Fibroblast of villous mesenchyme (primary cell): ENCODE results near the gene CD2AP. TPM values are rescaled to one million over a fixed set of nuclear protein-coding genes. Genes with fewer than 3 reads are reported as not detected.

Source experiments
- DNase-seq: peaks from one replicate; pipeline ENCODE4 v3.0.0-alpha.2; 2010; ENCODE audit warnings: low read depth
- H3K4me3 ChIP-seq: 2 replicates; pipeline ENCODE4 v1.5.1; 2011; ENCODE audit warnings: low read depth, mild to moderate bottlenecking, low read length
- small RNA-seq: library from RNA; depleted of rRNA; stranded (forward); fragments of <200 nt; gene quantifications from one replicate; pipeline ENCODE3, GENCODE V24; 2012
- total RNA-seq: library from RNA; depleted of rRNA; stranded (reverse); fragments of >200 nt; gene quantifications from 2 replicates; pipeline ENCODE4 v1.2.3, GENCODE V29; 2012
- TF ChIP-seq, protein P1 (sequence below): IDR thresholded peaks from 2 replicates; pipeline ENCODE4 v1.5.1; 2012; ENCODE audit warnings: low read depth, mild to moderate bottlenecking, low read length; ENCODE audit not compliant: insufficient read depth

Gene CD2AP
- total RNA-seq, 1 donor: 41.0 TPM

DNA sequence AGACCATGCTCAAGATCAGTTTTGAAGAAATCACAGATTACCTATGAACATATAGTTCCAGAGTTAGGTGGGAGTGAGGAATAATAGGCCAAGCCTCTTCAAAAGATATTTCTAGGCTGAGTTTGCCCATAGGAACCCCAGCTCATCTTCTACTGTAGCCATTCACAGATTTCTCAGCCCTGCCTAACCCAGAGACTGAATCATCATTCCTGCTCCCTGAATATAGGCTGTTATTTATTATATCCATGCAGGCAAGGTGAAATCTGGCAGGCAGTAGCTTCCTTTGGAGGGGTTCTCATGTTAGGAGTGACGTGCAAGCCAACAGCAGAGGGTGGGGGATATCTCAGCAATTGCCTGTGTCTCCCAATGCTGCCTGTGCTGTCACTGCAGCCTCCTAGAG lies 195.2 kb downstream of the CD2AP start:
- no peak for DNase-seq
- TF ChIP-seq, protein P1, sequence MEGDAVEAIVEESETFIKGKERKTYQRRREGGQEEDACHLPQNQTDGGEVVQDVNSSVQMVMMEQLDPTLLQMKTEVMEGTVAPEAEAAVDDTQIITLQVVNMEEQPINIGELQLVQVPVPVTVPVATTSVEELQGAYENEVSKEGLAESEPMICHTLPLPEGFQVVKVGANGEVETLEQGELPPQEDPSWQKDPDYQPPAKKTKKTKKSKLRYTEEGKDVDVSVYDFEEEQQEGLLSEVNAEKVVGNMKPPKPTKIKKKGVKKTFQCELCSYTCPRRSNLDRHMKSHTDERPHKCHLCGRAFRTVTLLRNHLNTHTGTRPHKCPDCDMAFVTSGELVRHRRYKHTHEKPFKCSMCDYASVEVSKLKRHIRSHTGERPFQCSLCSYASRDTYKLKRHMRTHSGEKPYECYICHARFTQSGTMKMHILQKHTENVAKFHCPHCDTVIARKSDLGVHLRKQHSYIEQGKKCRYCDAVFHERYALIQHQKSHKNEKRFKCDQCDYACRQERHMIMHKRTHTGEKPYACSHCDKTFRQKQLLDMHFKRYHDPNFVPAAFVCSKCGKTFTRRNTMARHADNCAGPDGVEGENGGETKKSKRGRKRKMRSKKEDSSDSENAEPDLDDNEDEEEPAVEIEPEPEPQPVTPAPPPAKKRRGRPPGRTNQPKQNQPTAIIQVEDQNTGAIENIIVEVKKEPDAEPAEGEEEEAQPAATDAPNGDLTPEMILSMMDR: no peak

DNA sequence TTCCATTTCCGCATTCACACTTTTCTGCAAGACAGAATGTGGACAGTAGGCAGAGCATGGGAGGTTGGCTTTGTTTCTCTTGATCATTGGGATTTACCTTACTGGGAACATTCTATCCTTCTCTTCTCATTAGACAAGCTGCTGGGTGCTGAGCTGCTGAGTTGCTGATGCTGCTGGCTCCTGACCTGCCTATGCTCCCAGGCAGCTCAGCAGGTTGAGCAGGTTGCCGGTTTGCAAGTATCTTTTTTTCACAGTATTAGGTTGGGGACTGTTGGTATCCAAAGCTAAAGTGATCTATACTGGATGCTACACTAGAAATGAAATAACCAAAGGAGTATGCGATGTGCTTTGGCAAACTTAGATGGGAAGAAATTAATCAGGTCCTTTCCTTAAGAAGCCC lies 197.1 kb downstream of the CD2AP start:
- no peak for DNase-seq
- TF ChIP-seq, protein P1: no peak
- H3K4me3 ChIP-seq: no peak overlapping the region

More for the DNA sequence above, 195.2 kb downstream of the CD2AP start:
- no peak overlapping the region for H3K4me3 ChIP-seq

Small RNA genes within 50 kb of the gene (small RNA-seq; reads per million reads assigned to genes)
- not detected for gene RF00019

Other genes starting within 250 kb of the CD2AP start
- gene TNFRSF21, start 167.9 kb upstream of the CD2AP start, total RNA-seq: 39.3 and 43.2 TPM in 2 replicates
- 0.32 and 0.43 TPM in 2 replicates for gene ADGRF4, start 220.8 kb downstream of the CD2AP start, total RNA-seq